ENCODE measurements around the gene MXD3. TPM values are rescaled to one million over a fixed set of nuclear protein-coding genes. Genes with fewer than 3 reads are reported as not detected.

The MXD3 gene
- total RNA-seq, 5 donors from 2014 or later (not counting 1 experiment from before 2014, with no cell fraction given) = 9.3 to 15.2 (median 12.4) TPM

- Mint-ChIP-seq H3K4me3 (peak overlapping the region in 1 of 3 donors; percentile 17), H3K9me3 (no peaks in the 10 kb centered on the region), H3K27me3 (no peaks in the 10 kb centered on the region), H3K4me1 (peaks cover 62 to 74% (median 72%) of the 10 kb centered on the region in 3 donors), H3K27ac (peak overlapping the region in 1 of 2 donors; percentile 17), H3K36me3 (peaks cover 8% of the 10 kb centered on the region)
- Histone ChIP-seq H3K9me3 (no peaks in the 10 kb centered on the region), H3K4me1 (ENCODE audit: control insufficient read depth in 1 of 2, extremely low read depth in 1 of 2, insufficient read depth in 2 of 2, low read length in 2 of 2) (peaks cover 39 to 68% of the 10 kb centered on the region in 2 experiments), H3K27ac (ENCODE audit: low read length) (no peak overlapping the region), H3K36me3 (ENCODE audit: control insufficient read depth in 2 of 2, extremely low read depth in 1 of 2, insufficient read depth in 1 of 2, low read length in 1 of 2) (peaks cover 5 to 19% of the 10 kb centered on the region in 2 donors), H3K27me3 (replicated peaks in 1 of 2; ENCODE audit: control insufficient read depth in 2 of 2, extremely low read depth in 1 of 2, insufficient read depth in 2 of 2, low read length in 1 of 2) (no peaks in the 10 kb centered on the region), H3K4me3 (ENCODE audit: control insufficient read depth in 1 of 2, extremely low read depth in 1 of 2, low read length in 1 of 2) (no peak overlapping the region)
- WGBS (ENCODE audit: insufficient coverage) = 100% methylated on average over 2 of the region's 3 CpGs
- CTCF ChIA-PET = interaction anchor here in 1 of 2 donors (1.0 kb wide), 1 partner anchor 18 kb away, joined by 3 read pairs; no protein-coding TSS in a partner anchor
- ATAC-seq (replicated peaks in 1 of 4) (no peak), DNase-seq (no peak)
- POLR2A ChIA-PET = no interaction called here
These were observed 42.6 kb upstream of the MXD3 start for GRCh38 chr5:177354256-177354655.

DNA sequence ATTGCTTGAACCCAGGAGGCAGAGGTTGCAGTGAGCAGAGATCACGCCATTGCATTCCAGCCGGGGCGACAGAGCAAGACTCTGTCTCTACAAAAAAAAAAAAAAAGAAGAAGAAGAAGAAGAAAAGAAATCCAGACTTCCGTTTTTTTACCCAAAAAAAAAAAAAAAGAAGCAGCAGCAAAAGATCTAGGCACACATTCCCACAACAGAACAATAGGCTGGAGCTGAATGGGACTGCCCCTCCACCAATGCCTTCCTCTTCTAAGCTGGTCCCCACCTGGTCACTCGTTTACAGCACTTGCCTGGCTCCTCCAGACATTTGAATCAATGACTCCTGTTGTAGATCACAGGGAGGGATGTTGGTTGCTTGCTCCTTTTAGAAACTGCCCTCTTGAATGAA is 41.4 kb upstream of the MXD3 start:
- Mint-ChIP-seq H3K4me1 (peaks cover 61 to 69% (median 69%) of the 10 kb centered on the region in 3 donors), H3K27ac (peak overlapping the region; percentile 6 to 59)

DNA sequence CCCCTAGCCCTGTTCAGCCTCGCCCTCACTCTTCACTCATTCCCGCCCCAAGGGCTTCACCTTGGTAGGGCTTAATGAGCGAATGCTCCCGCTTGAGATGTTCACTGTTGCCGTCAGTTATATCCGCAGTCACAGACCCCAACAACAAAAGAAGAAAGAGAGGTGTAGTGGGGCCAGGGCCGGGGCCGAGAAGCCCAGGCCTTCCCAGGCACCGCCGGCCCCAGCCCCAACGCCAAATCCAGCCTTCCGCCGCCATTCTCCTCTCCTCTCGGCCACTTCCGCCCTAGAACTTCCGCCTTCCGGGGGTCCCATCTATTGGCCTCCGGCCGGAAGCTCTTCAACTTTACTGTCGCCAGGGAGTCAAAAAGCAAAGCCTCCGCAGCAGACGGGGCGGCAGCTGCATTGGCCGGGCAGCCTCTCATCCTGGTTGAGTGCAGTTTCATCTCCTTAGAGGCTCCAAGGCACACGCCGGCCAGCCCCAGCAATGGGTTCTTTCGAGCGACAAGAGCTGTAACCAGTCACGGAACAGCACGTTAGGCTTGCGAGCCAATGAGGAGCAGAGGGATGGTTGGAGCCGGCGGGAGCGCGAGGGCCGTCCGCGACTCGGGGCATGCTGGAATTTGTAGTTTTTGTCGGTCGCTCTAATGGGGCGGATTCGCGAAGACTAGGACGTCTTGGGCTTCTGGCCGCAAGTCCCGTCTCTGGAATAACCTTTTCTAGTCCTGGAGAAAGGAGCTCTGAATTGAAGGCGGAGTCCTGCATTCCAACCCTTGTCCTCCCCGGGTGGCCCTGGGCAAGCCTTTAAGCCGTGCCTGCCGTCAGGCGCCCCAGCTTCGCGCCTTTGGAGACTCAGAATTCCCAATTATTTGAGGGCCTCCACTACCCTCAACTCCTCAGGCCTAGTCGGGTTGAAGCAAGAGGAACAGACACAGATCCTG is 40.0 kb upstream of the MXD3 start, which contains the start of gene LMAN2:
TSS of gene LMAN2 (minus strand) at position 277 of the 938 bp plus-strand sequence. CDS start at position 256, 21 bp downstream.
- H3K27ac Mint-ChIP-seq = peak within 1 kb of the TSS; percentile 100
- DNase-seq = peak; percentile 85 to 95 (median 91)
- peaks cover 5 to 28% of the 10 kb centered on the region in 2 donors for H3K36me3 ChIP-seq (ENCODE audit: control insufficient read depth in 2 of 2, extremely low read depth in 1 of 2, insufficient read depth in 1 of 2, low read length in 1 of 2)
- ATAC-seq (replicated peaks in 1 of 4) = peak; percentile 98 to 99 (median 98)
- H3K4me1 ChIP-seq (ENCODE audit: control insufficient read depth in 1 of 2, extremely low read depth in 1 of 2, insufficient read depth in 2 of 2, low read length in 2 of 2) = peaks cover 25 to 65% of the 10 kb centered on the region in 2 experiments
- H3K27me3 ChIP-seq (replicated peaks in 1 of 2; ENCODE audit: control insufficient read depth in 2 of 2, extremely low read depth in 1 of 2, insufficient read depth in 2 of 2, low read length in 1 of 2) = no peaks in the 10 kb centered on the region
- H3K4me1 Mint-ChIP-seq = peaks cover 63 to 69% (median 67%) of the 10 kb centered on the region in 3 donors
- H3K4me3 ChIP-seq (ENCODE audit: control insufficient read depth in 1 of 2, extremely low read depth in 1 of 2, low read length in 1 of 2) = peak within 1 kb of the TSS; percentile 74 to 95
- no peaks in the 10 kb centered on the region for H3K9me3 ChIP-seq
- no peaks in the 10 kb centered on the region for H3K27me3 Mint-ChIP-seq
- 11% methylated on average over 45 of the region's 55 CpGs for WGBS (ENCODE audit: insufficient coverage)
- peak within 1 kb of the TSS; percentile 87 for H3K27ac ChIP-seq (ENCODE audit: low read length)
- peak within 1 kb of the TSS; percentile 87 to 98 (median 97) for H3K4me3 Mint-ChIP-seq
- CTCF ChIA-PET = interaction anchor here (0.6 to 1.9 kb wide), 11 partner anchors 17 to 105 kb away, joined by 3 to 6 read pairs (median 3); no protein-coding TSS in a partner anchor
- no peaks in the 10 kb centered on the region for H3K9me3 Mint-ChIP-seq
- H3K36me3 Mint-ChIP-seq = peaks cover 16% of the 10 kb centered on the region
- POLR2A ChIA-PET = interaction anchor here in 1 of 2 donors (0.5 to 1.0 kb wide), 5 partner anchors 10 to 39 kb away, joined by 3 to 15 read pairs (median 4); no protein-coding TSS in a partner anchor

More for the DNA sequence above, 41.4 kb upstream of the MXD3 start:
- Histone ChIP-seq H3K4me3 (ENCODE audit: control insufficient read depth in 1 of 2, extremely low read depth in 1 of 2, low read length in 1 of 2) (no peak overlapping the region), H3K27ac (ENCODE audit: low read length) (no peak overlapping the region), H3K4me1 (ENCODE audit: control insufficient read depth in 1 of 2, extremely low read depth in 1 of 2, insufficient read depth in 2 of 2, low read length in 2 of 2) (peaks cover 32 to 66% of the 10 kb centered on the region in 2 experiments), H3K9me3 (no peaks in the 10 kb centered on the region), H3K36me3 (ENCODE audit: control insufficient read depth in 2 of 2, extremely low read depth in 1 of 2, insufficient read depth in 1 of 2, low read length in 1 of 2) (peaks cover 5 to 15% of the 10 kb centered on the region in 2 donors), H3K27me3 (replicated peaks in 1 of 2; ENCODE audit: control insufficient read depth in 2 of 2, extremely low read depth in 1 of 2, insufficient read depth in 2 of 2, low read length in 1 of 2) (no peaks in the 10 kb centered on the region)
- Mint-ChIP-seq H3K9me3 (no peaks in the 10 kb centered on the region), H3K4me3 (peak overlapping the region in 1 of 3 donors; percentile 37), H3K27me3 (no peaks in the 10 kb centered on the region), H3K36me3 (peaks cover 12% of the 10 kb centered on the region)
- no peak for DNase-seq
- no CpG with 5 or more reads among the region's 5 CpGs for WGBS (ENCODE audit: insufficient coverage)
- no peak for ATAC-seq (replicated peaks in 1 of 4)
- CTCF ChIA-PET = interaction anchor here (0.6 to 0.7 kb wide), 2 partner anchors 43 to 239 kb away, joined by 3 read pairs; no protein-coding TSS in a partner anchor
- POLR2A ChIA-PET = no interaction called here

DNA sequence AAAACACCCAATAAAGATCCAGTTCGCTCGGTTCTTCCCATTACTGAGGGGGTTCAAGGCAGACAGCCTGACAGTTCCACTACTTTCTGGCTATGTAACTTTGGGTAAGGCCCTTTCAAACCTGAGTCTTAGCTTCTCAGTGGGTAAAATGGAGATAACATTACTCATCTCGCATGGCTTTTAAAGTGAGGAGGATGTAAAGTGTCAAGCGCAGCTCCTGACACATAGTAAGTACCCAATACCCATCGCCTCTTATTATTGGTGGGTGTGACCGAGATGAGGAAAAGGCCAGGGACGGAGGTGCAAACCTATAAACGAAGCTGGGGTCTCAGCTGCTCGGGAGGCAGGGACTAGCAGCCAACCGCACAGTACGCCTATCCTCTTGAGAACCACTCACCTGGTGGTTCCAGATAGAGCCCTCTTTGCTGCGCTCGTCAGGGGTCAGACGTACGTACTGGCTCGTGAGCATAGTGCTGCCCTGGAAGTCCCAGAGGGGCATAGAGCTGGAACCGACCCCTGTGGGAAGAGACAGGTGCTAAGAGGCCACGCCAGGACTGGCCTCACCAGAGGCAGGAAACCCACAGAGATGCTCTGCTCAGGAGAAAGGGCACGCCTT is 39.2 kb upstream of the MXD3 start:
- peaks cover 22 to 59% of the 10 kb centered on the region in 2 experiments for H3K4me1 ChIP-seq (ENCODE audit: control insufficient read depth in 1 of 2, extremely low read depth in 1 of 2, insufficient read depth in 2 of 2, low read length in 2 of 2)
- H3K27ac ChIP-seq (ENCODE audit: low read length) = peak overlapping the region; percentile 87
- Mint-ChIP-seq H3K36me3 (peaks cover 19% of the 10 kb centered on the region), H3K4me3 (peak overlapping the region; percentile 87 to 98 (median 97)), H3K4me1 (peaks cover 62 to 69% (median 62%) of the 10 kb centered on the region in 3 donors), H3K9me3 (no peaks in the 10 kb centered on the region), H3K27me3 (no peaks in the 10 kb centered on the region), H3K27ac (peak overlapping the region; percentile 100)
- ATAC-seq (replicated peaks in 1 of 4) = no peak
- peaks cover 5 to 33% of the 10 kb centered on the region in 2 donors for H3K36me3 ChIP-seq (ENCODE audit: control insufficient read depth in 2 of 2, extremely low read depth in 1 of 2, insufficient read depth in 1 of 2, low read length in 1 of 2)
- WGBS (ENCODE audit: insufficient coverage) = 4% methylated on average over 5 of the region's 19 CpGs
- H3K4me3 ChIP-seq (ENCODE audit: control insufficient read depth in 1 of 2, extremely low read depth in 1 of 2, low read length in 1 of 2) = peak overlapping the region; percentile 74 to 95
- no peaks in the 10 kb centered on the region for H3K9me3 ChIP-seq
- H3K27me3 ChIP-seq (replicated peaks in 1 of 2; ENCODE audit: control insufficient read depth in 2 of 2, extremely low read depth in 1 of 2, insufficient read depth in 2 of 2, low read length in 1 of 2) = no peaks in the 10 kb centered on the region
- ChIA-PET CTCF (interaction anchor here (0.6 to 1.9 kb wide), 8 partner anchors 18 to 106 kb away, joined by 3 to 6 read pairs (median 4); no protein-coding TSS in a partner anchor), POLR2A (interaction anchor here in 1 of 2 donors (0.5 to 0.9 kb wide), 2 partner anchors 13 to 38 kb away, joined by 3 read pairs; no protein-coding TSS in a partner anchor)
- no peak for DNase-seq

- Histone ChIP-seq H3K36me3 (ENCODE audit: control insufficient read depth in 2 of 2, extremely low read depth in 1 of 2, insufficient read depth in 1 of 2, low read length in 1 of 2) (peaks cover 5 to 37% of the 10 kb centered on the region in 2 donors), H3K4me3 (ENCODE audit: control insufficient read depth in 1 of 2, extremely low read depth in 1 of 2, low read length in 1 of 2) (no peak overlapping the region), H3K4me1 (ENCODE audit: control insufficient read depth in 1 of 2, extremely low read depth in 1 of 2, insufficient read depth in 2 of 2, low read length in 2 of 2) (peaks cover 20 to 49% of the 10 kb centered on the region in 2 experiments), H3K9me3 (no peaks in the 10 kb centered on the region), H3K27me3 (replicated peaks in 1 of 2; ENCODE audit: control insufficient read depth in 2 of 2, extremely low read depth in 1 of 2, insufficient read depth in 2 of 2, low read length in 1 of 2) (no peaks in the 10 kb centered on the region), H3K27ac (ENCODE audit: low read length) (no peak overlapping the region)
- ChIA-PET CTCF (interaction anchor here in 1 of 2 donors (0.7 kb wide), 1 partner anchor 31 kb away, joined by 3 read pairs; no protein-coding TSS in a partner anchor), POLR2A (no interaction called here)
- DNase-seq (no peak), ATAC-seq (replicated peaks in 1 of 4) (no peak)
- Mint-ChIP-seq H3K27me3 (no peaks in the 10 kb centered on the region), H3K4me1 (peaks cover 51 to 61% (median 59%) of the 10 kb centered on the region in 3 donors), H3K9me3 (no peaks in the 10 kb centered on the region), H3K4me3 (peak overlapping the region; percentile 81 to 97 (median 87)), H3K27ac (peak overlapping the region; percentile 45 to 80), H3K36me3 (peaks cover 19% of the 10 kb centered on the region)
- 94% methylated on average over 3 of the region's 5 CpGs for WGBS (ENCODE audit: insufficient coverage)
These were observed 38.1 kb upstream of the MXD3 start for GRCh38 chr5:177349762-177350161.

DNA sequence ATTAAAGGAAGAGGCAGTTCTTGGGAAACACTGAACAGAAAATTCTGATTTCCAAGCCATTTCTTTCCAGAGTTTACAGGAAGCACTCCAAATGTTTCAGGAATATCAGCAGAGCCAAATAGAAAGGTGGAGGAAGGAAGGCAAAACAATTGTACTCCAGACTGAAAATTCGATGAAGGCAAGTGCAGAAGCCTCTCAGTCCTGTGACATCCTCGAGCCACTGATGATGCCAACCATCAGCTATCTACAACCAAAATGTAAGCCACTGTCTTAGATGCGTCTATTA is 37.6 kb upstream of the MXD3 start:
- peak overlapping the region; percentile 45 to 80 for H3K27ac Mint-ChIP-seq
- ChIA-PET CTCF (interaction anchor here (0.5 to 0.9 kb wide), 6 partner anchors 19 to 321 kb away, joined by 3 to 4 read pairs (median 3); no protein-coding TSS in a partner anchor), POLR2A (no interaction called here)

More for the DNA sequence above, 37.6 kb upstream of the MXD3 start:
- Histone ChIP-seq H3K27me3 (replicated peaks in 1 of 2; ENCODE audit: control insufficient read depth in 2 of 2, extremely low read depth in 1 of 2, insufficient read depth in 2 of 2, low read length in 1 of 2) (no peaks in the 10 kb centered on the region), H3K27ac (ENCODE audit: low read length) (no peak overlapping the region), H3K36me3 (ENCODE audit: control insufficient read depth in 2 of 2, extremely low read depth in 1 of 2, insufficient read depth in 1 of 2, low read length in 1 of 2) (peaks cover 5 to 37% of the 10 kb centered on the region in 2 donors), H3K4me1 (ENCODE audit: control insufficient read depth in 1 of 2, extremely low read depth in 1 of 2, insufficient read depth in 2 of 2, low read length in 2 of 2) (peaks cover 18 to 49% of the 10 kb centered on the region in 2 experiments), H3K4me3 (ENCODE audit: control insufficient read depth in 1 of 2, extremely low read depth in 1 of 2, low read length in 1 of 2) (no peak overlapping the region), H3K9me3 (no peaks in the 10 kb centered on the region)
- peaks cover 46 to 57% (median 55%) of the 10 kb centered on the region in 3 donors for H3K4me1 Mint-ChIP-seq
- H3K36me3 Mint-ChIP-seq = peaks cover 19% of the 10 kb centered on the region
- no peak for ATAC-seq (replicated peaks in 1 of 4)
- H3K4me3 Mint-ChIP-seq = peak overlapping the region; percentile 81 to 97 (median 87)
- H3K27me3 Mint-ChIP-seq = no peaks in the 10 kb centered on the region
- no peaks in the 10 kb centered on the region for H3K9me3 Mint-ChIP-seq
- no CpG with 5 or more reads among the region's 3 CpGs for WGBS (ENCODE audit: insufficient coverage)
- no peak for DNase-seq
